GM19372 (cell line): ENCODE data around the gene CRISP1.
A peak's percentile ranks its signal among the peaks of the same experiment; 100 is the strongest.
"Not testable (repeated sequence)": the region's sequence is repeated elsewhere in the genome, so short reads cannot be mapped to it uniquely, and the experiment has no call there.

Experiments
- ATAC-seq: cut with Tn5 transposase; IDR thresholded peaks from one replicate; pipeline ENCODE4 v1.9.1; 2021; ENCODE audit warnings: mild to moderate bottlenecking, low read depth, moderate library complexity; ENCODE audit not compliant: unreplicated experiment

The CRISP1 gene

GRCh38 chr6:49847014-49847413, 19.3 kb downstream of the CRISP1 start:
- ATAC-seq: no peak

- no peak for ATAC-seq
These were observed 24.9 kb downstream of the CRISP1 start for GRCh38 chr6:49841424-49841823.

DNA sequence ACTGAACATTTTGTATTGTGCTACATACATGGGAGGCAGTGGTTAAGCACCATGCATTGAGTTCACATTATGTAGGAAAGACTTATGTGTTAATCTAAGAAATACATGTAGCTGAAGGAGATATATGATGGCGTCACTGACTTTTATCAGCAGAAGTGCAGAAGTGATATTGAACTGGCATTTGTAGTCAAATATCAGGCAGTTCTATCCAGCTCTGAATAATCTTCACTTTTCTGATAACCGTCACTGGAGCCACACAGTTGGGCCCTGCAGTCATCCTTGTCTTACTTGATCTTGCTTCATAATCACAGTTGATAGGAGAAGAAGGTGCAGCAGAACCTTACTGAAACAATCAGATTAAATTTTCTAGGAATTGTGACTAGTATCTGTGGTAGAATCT, 26.4 kb downstream of the CRISP1 start:
- no peak for ATAC-seq

- ATAC-seq: no peak
These were observed 27.2 kb downstream of the CRISP1 start for GRCh38 chr6:49839162-49839561.

- ATAC-seq: no peak
These were observed 31.2 kb downstream of the CRISP1 start for GRCh38 chr6:49835140-49835539.

DNA sequence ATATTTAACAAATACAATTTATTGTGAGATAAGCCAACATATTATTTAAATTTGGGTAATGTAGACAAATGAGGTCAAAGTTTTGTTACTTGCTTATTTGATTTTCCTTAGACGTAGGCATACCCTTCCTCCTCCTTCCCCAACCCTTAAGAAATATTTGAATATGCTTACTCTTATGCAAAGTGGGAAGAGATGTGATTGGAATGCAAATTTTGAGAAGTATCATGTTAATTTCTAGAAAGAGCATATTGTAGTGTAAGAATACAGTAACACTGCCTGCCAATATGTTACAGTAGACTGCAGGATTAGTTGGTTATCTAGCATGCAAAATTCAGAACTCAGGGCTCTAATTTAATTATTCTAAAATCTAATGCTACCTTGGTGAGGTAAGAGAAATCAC, 32.9 kb downstream of the CRISP1 start:
- no peak for ATAC-seq

GRCh38 chr6:49826743-49827406, 39.5 kb downstream of the CRISP1 start:
- peak; percentile 88 for ATAC-seq

DNA sequence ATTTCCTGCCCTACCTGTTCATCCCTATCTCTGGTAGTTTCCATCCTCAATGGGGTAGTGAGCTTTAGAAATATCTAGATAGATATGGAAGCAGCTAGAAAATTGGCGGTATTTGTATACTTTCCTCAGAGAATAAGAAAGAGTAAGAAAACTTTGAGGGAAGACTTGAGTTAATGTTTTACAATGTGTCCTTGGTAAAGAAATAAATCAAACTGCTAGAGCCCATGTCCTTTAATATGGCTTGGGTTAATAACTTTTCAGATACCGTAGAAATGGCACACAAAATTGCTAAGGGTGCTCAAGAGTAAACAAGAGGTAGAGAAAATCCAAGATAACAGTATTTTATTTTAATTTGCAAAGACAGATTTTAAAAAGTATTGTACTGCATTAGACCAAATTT, 51.2 kb downstream of the CRISP1 start:
- ATAC-seq: no peak

DNA sequence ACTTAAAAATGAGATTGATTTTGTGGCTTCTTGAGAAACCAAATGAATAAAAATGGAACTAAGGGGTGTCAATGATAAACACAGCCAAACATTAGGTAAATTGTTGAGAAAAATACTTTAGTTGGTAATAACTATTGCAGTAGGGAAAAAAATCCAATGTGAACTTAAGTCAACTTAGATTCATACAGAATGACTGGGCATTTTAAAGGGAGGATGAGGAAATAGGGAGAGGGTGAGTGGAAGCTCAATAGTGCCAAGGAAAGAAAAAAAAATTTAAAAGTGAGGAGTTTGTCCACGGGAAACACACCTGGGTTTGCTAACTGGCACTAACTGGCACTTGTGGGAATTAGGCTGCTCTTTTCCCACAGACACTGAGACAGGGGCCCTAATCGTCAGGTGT, 53.1 kb downstream of the CRISP1 start:
- ATAC-seq: no peak

DNA sequence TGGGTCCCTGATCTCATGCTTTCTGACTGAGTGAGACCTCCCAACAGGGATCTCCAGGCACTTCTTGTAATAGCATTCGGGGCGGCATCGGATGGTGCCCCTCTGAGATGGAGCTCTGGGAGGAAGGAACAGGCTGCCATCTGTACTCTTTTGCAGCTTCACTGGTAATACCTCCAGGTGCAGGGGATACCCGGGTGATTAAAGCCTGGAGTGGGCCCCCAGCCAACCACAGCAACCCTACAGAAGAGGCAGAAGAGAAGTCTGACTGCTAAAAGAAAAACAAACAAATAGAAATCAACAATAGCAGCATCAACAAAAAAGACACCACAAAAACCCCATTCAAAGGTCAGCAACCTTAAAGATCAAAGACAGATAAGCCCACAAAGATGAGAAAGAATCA, 60.2 kb downstream of the CRISP1 start:
- ATAC-seq: no peak

DNA sequence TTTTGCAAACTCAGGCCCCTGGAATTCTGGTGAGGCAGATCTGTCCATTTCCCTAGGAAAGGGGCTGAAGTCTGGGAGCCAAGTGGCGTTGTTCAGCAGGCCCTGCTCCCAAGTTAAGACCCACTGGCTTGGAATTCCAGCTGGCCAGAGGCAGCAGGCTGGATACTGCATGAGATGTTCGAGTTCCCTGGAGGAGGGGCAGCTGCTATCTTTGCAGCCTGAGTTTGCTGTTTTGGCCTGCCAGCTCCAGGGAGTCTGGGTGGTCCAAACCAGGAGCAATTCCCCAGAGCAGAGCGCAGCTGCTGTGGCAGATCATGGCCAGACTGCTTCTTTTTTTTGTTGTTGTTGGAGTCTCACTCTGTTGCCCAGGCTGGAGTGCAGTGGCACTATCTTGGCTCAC, 61.1 kb downstream of the CRISP1 start:
- no peak for ATAC-seq

- ATAC-seq: no peak
These were observed 64.8 kb downstream of the CRISP1 start for GRCh38 chr6:49801525-49801924.

- no peak for ATAC-seq
These were observed 67.2 kb downstream of the CRISP1 start for GRCh38 chr6:49799090-49799489.

DNA sequence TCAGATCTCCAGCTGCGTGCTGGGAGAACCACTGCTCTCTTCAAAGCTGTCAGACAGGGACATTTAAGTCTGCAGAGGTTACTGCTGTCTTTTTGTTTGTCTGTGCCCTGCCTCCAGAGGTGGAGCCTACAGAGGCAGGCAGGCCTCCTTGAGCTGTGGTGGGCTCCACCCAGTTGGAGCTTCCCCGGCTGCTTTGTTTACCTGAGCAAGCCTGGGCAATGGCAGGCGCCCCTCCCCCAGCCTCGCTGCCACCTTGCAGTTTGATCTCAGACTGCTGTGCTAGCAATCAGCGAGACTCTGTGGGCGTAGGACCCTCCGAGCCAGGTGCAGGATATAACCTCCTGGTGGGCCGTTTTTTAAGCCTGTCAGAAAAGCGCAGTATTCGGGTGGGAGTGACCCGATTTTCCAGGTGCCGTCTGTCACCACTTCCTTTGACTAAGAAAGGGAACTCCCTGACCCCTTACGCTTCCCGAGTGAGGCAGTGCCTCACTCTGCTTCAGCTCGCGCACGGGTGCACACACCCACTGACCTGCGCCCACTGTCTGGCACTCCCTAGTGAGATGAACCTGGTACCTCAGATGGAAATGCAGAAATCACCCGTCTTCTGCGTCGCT, 69.4 kb downstream of the CRISP1 start:
- ATAC-seq: not testable (repeated sequence)

GRCh38 chr6:49790341-49790740, 76.0 kb downstream of the CRISP1 start:
- ATAC-seq: no peak

DNA sequence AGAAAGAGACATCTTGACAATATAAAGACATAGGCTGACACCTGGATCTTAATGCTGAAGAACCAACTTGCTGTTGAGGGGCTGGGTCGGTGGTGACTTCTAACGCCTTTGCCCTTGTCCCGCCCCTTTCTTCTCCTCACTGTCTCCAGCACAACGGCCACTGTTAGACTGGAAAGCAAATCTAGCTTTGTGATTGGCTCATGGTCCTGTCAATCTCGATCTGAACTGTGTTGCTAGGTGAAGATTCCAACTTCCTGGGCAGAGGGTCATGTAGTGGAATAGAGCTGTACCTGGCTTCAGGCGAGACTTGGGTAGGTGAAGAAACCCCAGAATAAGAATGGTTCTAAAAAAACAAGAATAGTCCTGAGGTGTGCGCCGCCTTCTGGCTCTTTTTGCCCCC, 79.2 kb downstream of the CRISP1 start, which contains the start of gene PGK2:
Gene PGK2, minus strand, starts transcription at position 110 of the 400 bp plus-strand sequence. Its CDS starts 98 bp downstream, at position 12.
- no peak for ATAC-seq

GRCh38 chr6:49784272-49784671, 82.1 kb downstream of the CRISP1 start:
- ATAC-seq: no peak
